Measurements from ENCODE around the gene USP34.
"Not testable (repeated sequence)": the region's sequence is repeated elsewhere in the genome, so short reads cannot be mapped to it uniquely, and the experiment has no call there.

The USP34 gene

GRCh38 chr2:61420991-61421544, 49.8 kb downstream of the USP34 start:
- DNase-seq: peak in 1 of 2 donors; percentile 15

GRCh38 chr2:61419570-61419969, 51.3 kb downstream of the USP34 start:
- DNase-seq: no peak

GRCh38 chr2:61419129-61419528, 51.8 kb downstream of the USP34 start:
- DNase-seq: no peak

GRCh38 chr2:61416871-61417645, 53.8 kb downstream of the USP34 start:
- no peak for DNase-seq

- DNase-seq: no peak
Observed at GRCh38 chr2:61415265-61415664, 55.6 kb downstream of the USP34 start.

- no peak for DNase-seq
Observed at GRCh38 chr2:61414674-61415073, 56.2 kb downstream of the USP34 start.

- DNase-seq: no peak
Observed at GRCh38 chr2:61411109-61411508, 59.8 kb downstream of the USP34 start.

- no peak for DNase-seq
Observed at GRCh38 chr2:61410185-61410584, 60.7 kb downstream of the USP34 start.

- no peak for DNase-seq
Observed at GRCh38 chr2:61405813-61406212, 65.1 kb downstream of the USP34 start.

GRCh38 chr2:61404438-61404837, 66.4 kb downstream of the USP34 start:
- no peak for DNase-seq

- DNase-seq: no peak
Observed at GRCh38 chr2:61398413-61398812, 72.5 kb downstream of the USP34 start.

- DNase-seq: no peak
Observed at GRCh38 chr2:61396005-61396404, 74.9 kb downstream of the USP34 start.

GRCh38 chr2:61387588-61387987, 83.3 kb downstream of the USP34 start:
- not testable (repeated sequence) for DNase-seq

- DNase-seq: not testable (repeated sequence)
Observed at GRCh38 chr2:61380882-61381197, 90.0 kb downstream of the USP34 start.

GRCh38 chr2:61380056-61380881, 90.6 kb downstream of the USP34 start:
- no peak for DNase-seq

GRCh38 chr2:61379521-61379920, 91.4 kb downstream of the USP34 start:
- no peak for DNase-seq

- no peak for DNase-seq
Observed at GRCh38 chr2:61378281-61378680, 92.6 kb downstream of the USP34 start.

- no peak for DNase-seq
Observed at GRCh38 chr2:61377046-61377445, 93.8 kb downstream of the USP34 start.

GRCh38 chr2:61376211-61376610, 94.7 kb downstream of the USP34 start:
- DNase-seq: no peak

- DNase-seq: no peak
Observed at GRCh38 chr2:61371027-61371426, 99.9 kb downstream of the USP34 start.

GRCh38 chr2:61368687-61369665, 101.9 kb downstream of the USP34 start:
- DNase-seq: no peak

GRCh38 chr2:61367177-61367576, 103.7 kb downstream of the USP34 start:
- no peak for DNase-seq

GRCh38 chr2:61363580-61363979, 107.3 kb downstream of the USP34 start:
- DNase-seq: no peak

Data from bone marrow (tissue), 2 donors.